IMR-90 (cell line): ENCODE results near the gene TRPM3. TPM values are rescaled to one million over a fixed set of nuclear protein-coding genes. Genes with fewer than 3 reads are reported as not detected.

Source experiments
- ATAC-seq: fragments of 200-7000 bp; cut with Tn5 transposase; 2 replicates; pipeline ENCODE4 v1.9.1; 2020; ENCODE audit warnings: low read depth, mild to moderate bottlenecking, moderate library complexity
- BruUV-seq: library from RNA; stranded (reverse); fragments of 400-500 nt; replicated peaks from 2 replicates; lab custom pipeline; 2021; lab: Mats Ljungman, UMichigan
- CTCF ChIA-PET: fragments of 300-600 bp; formaldehyde crosslinking; extraction: SDS; loops from one replicate; lab custom pipeline; 2021; ENCODE audit warnings: antibody characterized with exemption; lab: Yijun Ruan, JAX
- POLR2A ChIA-PET: fragments of 300-600 bp; sonication (Branson Sonifier 250); formaldehyde crosslinking; loops from one replicate; lab custom pipeline; 2022; ENCODE audit warnings: antibody characterized with exemption; ENCODE audit not compliant: unreplicated experiment; lab: Charles Lee
- DNase-seq: peaks from one replicate; pipeline ENCODE4 v3.0.0; 2013
- H2AFZ ChIP-seq: replicated peaks from 2 replicates; pipeline ENCODE3; 2013; ENCODE audit warnings: low read length, mild to moderate bottlenecking; ENCODE audit not compliant: poor library complexity
- H2AK5ac ChIP-seq: 2 replicates; pipeline ENCODE4 v1.6.1; 2013; ENCODE audit warnings: low read depth, low read length, inconsistent platforms
- H2AK9ac ChIP-seq: replicated peaks from 2 replicates; pipeline ENCODE3; 2013; ENCODE audit warnings: mild to moderate bottlenecking, low read depth, low read length, moderate library complexity; ENCODE audit not compliant: poor library complexity
- H2BK120ac ChIP-seq: 2 replicates; pipeline ENCODE4 v1.6.1; 2013; ENCODE audit warnings: low read depth, low read length, inconsistent platforms
- H2BK15ac ChIP-seq: 3 replicates; pipeline ENCODE4 v1.6.1; 2013; ENCODE audit warnings: low read depth, low read length, inconsistent platforms
- H2BK20ac ChIP-seq: 2 replicates; pipeline ENCODE4 v1.6.1; 2013; ENCODE audit warnings: low read depth, mild to moderate bottlenecking, inconsistent platforms, low read length, moderate library complexity
- H2BK5ac ChIP-seq: 2 replicates; pipeline ENCODE4 v1.6.1; 2013; ENCODE audit warnings: mild to moderate bottlenecking, low read depth, low read length, inconsistent platforms; ENCODE audit not compliant: poor library complexity, severe bottlenecking
- H3K14ac ChIP-seq: replicated peaks from 2 replicates; pipeline ENCODE4 v1.6.1; 2013; ENCODE audit warnings: low read depth, low read length, inconsistent platforms
- H3K18ac ChIP-seq: 2 replicates; pipeline ENCODE4 v1.6.1; 2013; ENCODE audit warnings: low read depth, low read length, control low read depth
- H3K23ac ChIP-seq: 2 replicates; pipeline ENCODE4 v1.6.1; 2013; ENCODE audit warnings: low read depth, low read length, inconsistent platforms
- H3K27ac ChIP-seq: 2 replicates; pipeline ENCODE4 v1.5.1; 2013; ENCODE audit warnings: mild to moderate bottlenecking, control low read depth, low read length; ENCODE audit not compliant: insufficient read depth
- H3K27me3 ChIP-seq: 2 replicates; pipeline ENCODE4 v1.6.1; 2013; ENCODE audit warnings: low read length; ENCODE audit not compliant: control insufficient read depth, insufficient read depth
- H3K36me3 ChIP-seq: 2 replicates; pipeline ENCODE4 v1.6.1; 2013; ENCODE audit warnings: low read length, mixed read lengths; ENCODE audit not compliant: control insufficient read depth, insufficient read depth
- H3K4ac ChIP-seq: 2 replicates; pipeline ENCODE4 v1.6.1; 2013; ENCODE audit warnings: low read depth, low read length, inconsistent platforms
- H3K4me1 ChIP-seq: 2 replicates; pipeline ENCODE4 v1.6.1; 2013; ENCODE audit warnings: low read length, mixed read lengths; ENCODE audit not compliant: control insufficient read depth, insufficient read depth
- H3K4me2 ChIP-seq: 2 replicates; pipeline ENCODE4 v1.6.1; 2013; ENCODE audit warnings: low read depth, mild to moderate bottlenecking, control low read depth, low read length, moderate library complexity
- H3K4me3 ChIP-seq: 2 replicates; pipeline ENCODE4 v1.5.1; 2013; ENCODE audit warnings: low read depth, mild to moderate bottlenecking, control low read depth, low read length, moderate library complexity; ENCODE audit not compliant: insufficient read depth
- H3K56ac ChIP-seq: 2 replicates; pipeline ENCODE4 v1.6.1; 2013; ENCODE audit warnings: low read length, inconsistent platforms; ENCODE audit not compliant: insufficient read depth; ENCODE audit errors: extremely low read depth
- H3K79me1 ChIP-seq, 2 experiments: 2 replicates each; pipeline ENCODE4 v1.6.1; 2013; ENCODE audit warnings: low read length in 2 of 2, inconsistent platforms in 1 of 2, low read depth in 1 of 2
- H3K9ac ChIP-seq: 2 replicates; pipeline ENCODE4 v1.6.1; 2013; ENCODE audit warnings: low read depth, low read length, control low read depth
- H3K9me1 ChIP-seq: 2 replicates; pipeline ENCODE4 v1.6.1; 2013; ENCODE audit warnings: low read length, inconsistent platforms; ENCODE audit not compliant: insufficient read depth
- H3K9me3 ChIP-seq: 2 replicates; pipeline ENCODE4 v1.6.1; 2013; ENCODE audit warnings: low read length; ENCODE audit not compliant: control insufficient read depth, insufficient read depth
- H4K20me1 ChIP-seq: 2 replicates; pipeline ENCODE4 v1.6.1; 2013; ENCODE audit warnings: low read length, inconsistent platforms; ENCODE audit not compliant: insufficient read depth
- H4K5ac ChIP-seq: 2 replicates; pipeline ENCODE4 v1.6.1; 2013; ENCODE audit warnings: mild to moderate bottlenecking, low read depth, low read length, control low read depth
- H4K8ac ChIP-seq, 2 experiments: 2 replicates each; pipeline ENCODE4 v1.6.1; 2013; ENCODE audit warnings: low read depth in 2 of 2, low read length in 2 of 2, control low read depth in 1 of 2, inconsistent platforms in 1 of 2
- H4K91ac ChIP-seq: 2 replicates; pipeline ENCODE4 v1.6.1; 2013; ENCODE audit warnings: low read depth, low read length, inconsistent platforms; ENCODE audit not compliant: insufficient read depth
- BHLHE40 ChIP-seq: fragments of 150-350 bp; IDR thresholded peaks from 2 replicates; pipeline ENCODE4 v1.6.1; 2016; ENCODE audit warnings: mild to moderate bottlenecking, low read depth, low read length
- CEBPB ChIP-seq: IDR thresholded peaks from 2 replicates; pipeline ENCODE4 v1.6.1; 2012; ENCODE audit warnings: low read depth, low read length, improper control_type of control experiment
- CHD1 ChIP-seq: IDR thresholded peaks from 2 replicates; pipeline ENCODE4 v1.6.1; 2012; ENCODE audit warnings: low read depth, low read length, improper control_type of control experiment
- MAFK ChIP-seq: IDR thresholded peaks from 2 replicates; pipeline ENCODE4 v1.6.1; 2012; ENCODE audit warnings: low read depth, low read length, improper control_type of control experiment
- MAZ ChIP-seq: IDR thresholded peaks from 2 replicates; pipeline ENCODE4 v1.6.1; 2012; ENCODE audit warnings: low read depth, mild to moderate bottlenecking, low read length, improper control_type of control experiment, moderate library complexity, borderline replicate concordance
- MXI1 ChIP-seq: IDR thresholded peaks from 2 replicates; pipeline ENCODE4 v1.6.1; 2012; ENCODE audit warnings: low read depth, mild to moderate bottlenecking, low read length, moderate library complexity, borderline replicate concordance
- NFE2L2 ChIP-seq: fragments of 150-350 bp; IDR thresholded peaks from 2 replicates; pipeline ENCODE4 v1.6.1; 2016; ENCODE audit warnings: low read depth, mild to moderate bottlenecking, low read length
- RAD21 ChIP-seq: IDR thresholded peaks from 2 replicates; pipeline ENCODE4 v1.6.1; 2012; ENCODE audit warnings: low read length, improper control_type of control experiment
- RCOR1 ChIP-seq: IDR thresholded peaks from 2 replicates; pipeline ENCODE4 v1.6.1; 2012; ENCODE audit warnings: mild to moderate bottlenecking, low read length, improper control_type of control experiment; ENCODE audit not compliant: insufficient replicate concordance
- RFX5 ChIP-seq: IDR thresholded peaks from 2 replicates; pipeline ENCODE4 v1.8.0; 2012; ENCODE audit warnings: low read depth, mild to moderate bottlenecking, low read length, moderate library complexity
- WGBS, 2 experiments: methylation state at CpG; one replicate each; pipeline versions ENCODE4 v1.1.5 to v1.1.7; 2013; ENCODE audit warnings: missing lambda C conversion rate in 2 of 2; ENCODE audit not compliant: insufficient read length in 1 of 2; ENCODE audit errors: extremely low coverage in 2 of 2; 5-methylcytosine and 5-hydroxymethylcytosine counted together
- dilution Hi-C: fragments of 300-500 bp; cut with HindIII; formaldehyde crosslinking; loops from one replicate; pipeline ENCODE4 v1.14.3; 2018; ENCODE audit warnings: low sequenced_read_pairs; ENCODE audit not compliant: unreplicated experiment
- in situ Hi-C: fragments of 300-500 bp; cut with MboI; formaldehyde crosslinking; loops from 3 replicates; pipeline ENCODE4 v1.14.3; 2019; ENCODE audit warnings: low sequenced_read_pairs, inconsistent platforms, mixed read lengths
- intact Hi-C: fragments of 100-400 bp; cut with micrococcal nuclease; formaldehyde crosslinking; loops from 2 replicates; pipeline ENCODE4 v1.10.0; 2022
- polyA plus RNA-seq, 3 experiments: library from polyadenylated mRNA; depleted of rRNA; stranded (reverse); fragments of >200 nt; gene quantifications; 2 replicates each; pipeline ENCODE4 v1.2.3, GENCODE V29; 2012; ENCODE audit warnings: low replicate concordance in 1 of 3
- total RNA-seq: library from RNA; depleted of rRNA; stranded (reverse); fragments of >200 nt; gene quantifications from 2 replicates; pipeline ENCODE4 v1.2.3, GENCODE V29; 2012
- TF ChIP-seq, protein P1 (sequence below): fragments of 150-350 bp; IDR thresholded peaks from 2 replicates; pipeline ENCODE4 v1.6.1; 2017; ENCODE audit warnings: mild to moderate bottlenecking, antibody characterized with exemption, low read length, low read depth
- TF ChIP-seq, protein P2 (sequence below): conservative IDR thresholded peaks from 2 replicates; pipeline ENCODE4 v1.5.1; 2012; ENCODE audit warnings: mild to moderate bottlenecking, low read depth, low read length, improper control_type of control experiment
- TF ChIP-seq, protein P3 (sequence below): fragments of 150-350 bp; IDR thresholded peaks from 2 replicates; pipeline ENCODE4 v1.6.1; 2016; ENCODE audit warnings: low read depth, mild to moderate bottlenecking, low read length, moderate library complexity, borderline replicate concordance

Gene TRPM3
- total and polyA plus RNA-seq, 2 of the 4 experiments (the other 2 are of a cell fraction) = not detected

DNA sequence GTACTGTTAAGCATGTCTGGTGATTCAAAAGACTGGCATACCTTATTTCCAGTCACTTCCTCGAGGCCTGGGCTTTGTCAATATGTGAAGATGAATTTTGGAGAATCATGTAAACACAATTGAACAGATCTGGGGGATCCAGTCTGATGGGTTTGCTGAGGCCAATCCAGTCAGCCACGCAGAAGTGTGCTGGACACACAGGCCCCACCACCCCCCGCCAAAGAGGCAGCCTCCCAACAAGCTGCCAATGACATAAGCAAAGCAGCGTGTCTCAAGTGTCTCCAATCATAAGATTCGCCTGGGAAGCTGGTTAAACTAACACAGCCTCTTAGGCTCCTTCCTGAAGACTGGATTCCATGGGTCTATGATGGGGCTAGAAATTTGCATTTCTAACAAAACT is 514.1 kb downstream of the TRPM3 start:
- H3K36me3 ChIP-seq = no peaks in the 10 kb centered on the region
- dilution Hi-C loops = no loop called here
- H4K20me1 ChIP-seq = no peaks in the 10 kb centered on the region
- DNase-seq (no peak), ATAC-seq (no peak)
- H2AK9ac ChIP-seq = no peak overlapping the region
- H2AK5ac ChIP-seq = no peak overlapping the region
- H3K9ac ChIP-seq = no peak overlapping the region
- no peak overlapping the region for H3K18ac ChIP-seq
- H4K8ac ChIP-seq = no peak overlapping the region
- H3K9me3 ChIP-seq = no peaks in the 10 kb centered on the region
- H3K27ac ChIP-seq = no peak overlapping the region
- no peak overlapping the region for H2BK120ac ChIP-seq
- H3K27me3 ChIP-seq = no peaks in the 10 kb centered on the region
- H4K91ac ChIP-seq = no peak overlapping the region
- POLR2A ChIA-PET = no interaction called here
- no peak overlapping the region for H2BK20ac ChIP-seq
- H3K9me1 ChIP-seq = peaks cover 6% of the 10 kb centered on the region
- H2BK15ac ChIP-seq = no peak overlapping the region
- H2BK5ac ChIP-seq = no peak overlapping the region
- H3K4me2 ChIP-seq = no peak overlapping the region
- no peak overlapping the region for H3K4ac ChIP-seq
- H3K4me3 ChIP-seq = no peak overlapping the region
- intact Hi-C loops = loop anchor here (5.0 to 10.0 kb wide), 2 partner anchors 360 to 663 kb away; no protein-coding TSS in a partner anchor
- no peak overlapping the region for H3K56ac ChIP-seq
- no peak overlapping the region for H2AFZ ChIP-seq
- TF ChIP-seq MAZ = no peak
- TF ChIP-seq, protein P1, sequence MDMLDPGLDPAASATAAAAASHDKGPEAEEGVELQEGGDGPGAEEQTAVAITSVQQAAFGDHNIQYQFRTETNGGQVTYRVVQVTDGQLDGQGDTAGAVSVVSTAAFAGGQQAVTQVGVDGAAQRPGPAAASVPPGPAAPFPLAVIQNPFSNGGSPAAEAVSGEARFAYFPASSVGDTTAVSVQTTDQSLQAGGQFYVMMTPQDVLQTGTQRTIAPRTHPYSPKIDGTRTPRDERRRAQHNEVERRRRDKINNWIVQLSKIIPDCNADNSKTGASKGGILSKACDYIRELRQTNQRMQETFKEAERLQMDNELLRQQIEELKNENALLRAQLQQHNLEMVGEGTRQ = no peak
- TF ChIP-seq, protein P2, sequence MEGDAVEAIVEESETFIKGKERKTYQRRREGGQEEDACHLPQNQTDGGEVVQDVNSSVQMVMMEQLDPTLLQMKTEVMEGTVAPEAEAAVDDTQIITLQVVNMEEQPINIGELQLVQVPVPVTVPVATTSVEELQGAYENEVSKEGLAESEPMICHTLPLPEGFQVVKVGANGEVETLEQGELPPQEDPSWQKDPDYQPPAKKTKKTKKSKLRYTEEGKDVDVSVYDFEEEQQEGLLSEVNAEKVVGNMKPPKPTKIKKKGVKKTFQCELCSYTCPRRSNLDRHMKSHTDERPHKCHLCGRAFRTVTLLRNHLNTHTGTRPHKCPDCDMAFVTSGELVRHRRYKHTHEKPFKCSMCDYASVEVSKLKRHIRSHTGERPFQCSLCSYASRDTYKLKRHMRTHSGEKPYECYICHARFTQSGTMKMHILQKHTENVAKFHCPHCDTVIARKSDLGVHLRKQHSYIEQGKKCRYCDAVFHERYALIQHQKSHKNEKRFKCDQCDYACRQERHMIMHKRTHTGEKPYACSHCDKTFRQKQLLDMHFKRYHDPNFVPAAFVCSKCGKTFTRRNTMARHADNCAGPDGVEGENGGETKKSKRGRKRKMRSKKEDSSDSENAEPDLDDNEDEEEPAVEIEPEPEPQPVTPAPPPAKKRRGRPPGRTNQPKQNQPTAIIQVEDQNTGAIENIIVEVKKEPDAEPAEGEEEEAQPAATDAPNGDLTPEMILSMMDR = no peak
- TF ChIP-seq, protein P3, sequence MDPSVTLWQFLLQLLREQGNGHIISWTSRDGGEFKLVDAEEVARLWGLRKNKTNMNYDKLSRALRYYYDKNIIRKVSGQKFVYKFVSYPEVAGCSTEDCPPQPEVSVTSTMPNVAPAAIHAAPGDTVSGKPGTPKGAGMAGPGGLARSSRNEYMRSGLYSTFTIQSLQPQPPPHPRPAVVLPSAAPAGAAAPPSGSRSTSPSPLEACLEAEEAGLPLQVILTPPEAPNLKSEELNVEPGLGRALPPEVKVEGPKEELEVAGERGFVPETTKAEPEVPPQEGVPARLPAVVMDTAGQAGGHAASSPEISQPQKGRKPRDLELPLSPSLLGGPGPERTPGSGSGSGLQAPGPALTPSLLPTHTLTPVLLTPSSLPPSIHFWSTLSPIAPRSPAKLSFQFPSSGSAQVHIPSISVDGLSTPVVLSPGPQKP = no peak
- TF ChIP-seq NFE2L2 = no peak
- no peak for TF ChIP-seq MXI1
- TF ChIP-seq BHLHE40 = no peak
- no peak for TF ChIP-seq RAD21
- no peak for TF ChIP-seq CEBPB
- no peak for TF ChIP-seq RCOR1
- no peak for TF ChIP-seq MAFK
- TF ChIP-seq RFX5 = no peak
- TF ChIP-seq CHD1 = no peak
- H3K4me1 ChIP-seq = peaks cover 3% of the 10 kb centered on the region
- H3K23ac ChIP-seq = no peak overlapping the region
- no TSS peak for BruUV-seq
- H3K79me1 ChIP-seq = no peaks in the 10 kb centered on the region
- no peak overlapping the region for H3K14ac ChIP-seq
- CTCF ChIA-PET = interaction anchor here (1.4 kb wide), 1 partner anchor 267 kb away, joined by 4 read pairs; no protein-coding TSS in a partner anchor
- no CpG with 5 or more reads among the region's 5 CpGs for WGBS, 2 experiments
- H4K5ac ChIP-seq = no peak overlapping the region
- in situ Hi-C loops = loop anchor here (10.0 to 25.0 kb wide), 2 partner anchors 483 to 645 kb away; no protein-coding TSS in a partner anchor
